Measurements from ENCODE around the gene NUP62. TPM values are rescaled to one million over a fixed set of nuclear protein-coding genes. Genes with fewer than 3 reads are reported as not detected.

The NUP62 gene
- total and polyA plus RNA-seq, 2 of the 4 experiments (the other 2 are of a cell fraction) = 21.3 to 29.7 TPM

DNA sequence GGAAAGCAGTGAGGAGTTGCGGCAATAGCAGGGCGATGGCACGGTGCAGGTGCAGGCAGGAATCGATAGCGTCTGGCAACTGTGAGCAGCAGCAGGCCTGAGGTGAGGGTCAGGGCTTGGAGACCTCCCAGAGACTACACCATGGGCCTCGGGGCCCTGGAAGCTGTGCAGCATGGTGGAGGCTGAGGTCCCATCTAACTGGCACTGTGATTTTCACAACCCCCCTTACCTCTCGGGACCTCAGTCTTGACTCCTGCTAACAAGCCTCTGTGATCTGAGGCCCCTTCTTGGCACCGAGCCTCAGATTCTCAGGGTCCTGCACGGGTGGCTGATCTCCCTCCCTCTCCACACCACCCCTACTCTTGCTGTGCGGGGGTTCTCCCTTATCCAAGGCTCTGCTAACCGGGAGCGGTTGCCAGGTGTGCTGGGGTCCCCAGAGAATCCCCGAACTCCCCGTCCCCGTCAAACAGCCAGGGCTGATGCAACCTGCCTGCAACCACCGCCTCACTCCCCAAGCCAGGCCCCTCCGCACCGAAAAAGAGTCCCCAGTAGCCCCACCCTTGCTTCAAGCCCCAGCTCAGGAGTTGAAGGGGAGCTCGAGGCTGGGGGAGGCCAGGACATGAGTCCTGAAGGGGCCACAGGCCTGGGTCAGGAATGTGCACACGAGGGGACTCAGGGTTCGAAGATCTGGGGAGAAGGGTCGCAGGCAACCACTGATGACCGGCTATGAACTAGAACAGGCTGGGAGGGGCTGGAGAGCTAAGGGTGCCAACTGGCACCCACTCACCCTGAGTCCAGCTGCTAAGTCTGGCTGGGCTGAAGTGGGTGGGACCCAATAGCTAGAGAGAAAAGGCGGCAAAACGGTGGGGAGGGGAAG, 5.1 kb downstream of the NUP62 start:
- no peak overlapping the region for H2AK5ac ChIP-seq (ENCODE audit: low read depth, low read length)
- H4K20me1 ChIP-seq (ENCODE audit: insufficient read depth, low read length) = peaks cover 47% of the 10 kb centered on the region
- no peak overlapping the region for H2BK5ac ChIP-seq (ENCODE audit: low read depth, low read length, poor library complexity, severe bottlenecking)
- peaks cover 20% of the 10 kb centered on the region for H3K9me1 ChIP-seq (ENCODE audit: insufficient read depth, low read length)
- H3K79me1 ChIP-seq (ENCODE audit: low read depth in 1 of 2, low read length in 2 of 2) = peaks cover 28 to 77% of the 10 kb centered on the region in 2 experiments
- no peak overlapping the region for H3K14ac ChIP-seq (replicated peaks; ENCODE audit: low read depth, low read length)
- H3K4me2 ChIP-seq (ENCODE audit: low read depth, low read length) = no peak overlapping the region
- H2BK15ac ChIP-seq (ENCODE audit: low read depth, low read length) = no peak overlapping the region
- no peaks in the 10 kb centered on the region for H3K27me3 ChIP-seq (ENCODE audit: control insufficient read depth, insufficient read depth, low read length)
- DNase-seq = no peak
- no TSS peak for BruUV-seq (replicated peaks)
- H3K18ac ChIP-seq (ENCODE audit: low read depth, low read length) = no peak overlapping the region
- no peak overlapping the region for H4K5ac ChIP-seq (ENCODE audit: low read depth, low read length)
- no peak for ATAC-seq (ENCODE audit: low read depth)
- ChIA-PET CTCF (no interaction called here), POLR2A (ENCODE audit: unreplicated experiment) (no interaction called here)
- no peaks in the 10 kb centered on the region for H3K9me3 ChIP-seq (ENCODE audit: control insufficient read depth, insufficient read depth, low read length)
- dilution Hi-C loops (cut with HindIII; ENCODE audit: low sequenced_read_pairs, unreplicated experiment) (no loop called here), intact Hi-C loops (cut with micrococcal nuclease) (no loop called here), in situ Hi-C loops (cut with MboI; ENCODE audit: low sequenced_read_pairs) (no loop called here)
- no peak overlapping the region for H2AK9ac ChIP-seq (replicated peaks; ENCODE audit: low read depth, low read length, poor library complexity)
- TF ChIP-seq, protein P1, sequence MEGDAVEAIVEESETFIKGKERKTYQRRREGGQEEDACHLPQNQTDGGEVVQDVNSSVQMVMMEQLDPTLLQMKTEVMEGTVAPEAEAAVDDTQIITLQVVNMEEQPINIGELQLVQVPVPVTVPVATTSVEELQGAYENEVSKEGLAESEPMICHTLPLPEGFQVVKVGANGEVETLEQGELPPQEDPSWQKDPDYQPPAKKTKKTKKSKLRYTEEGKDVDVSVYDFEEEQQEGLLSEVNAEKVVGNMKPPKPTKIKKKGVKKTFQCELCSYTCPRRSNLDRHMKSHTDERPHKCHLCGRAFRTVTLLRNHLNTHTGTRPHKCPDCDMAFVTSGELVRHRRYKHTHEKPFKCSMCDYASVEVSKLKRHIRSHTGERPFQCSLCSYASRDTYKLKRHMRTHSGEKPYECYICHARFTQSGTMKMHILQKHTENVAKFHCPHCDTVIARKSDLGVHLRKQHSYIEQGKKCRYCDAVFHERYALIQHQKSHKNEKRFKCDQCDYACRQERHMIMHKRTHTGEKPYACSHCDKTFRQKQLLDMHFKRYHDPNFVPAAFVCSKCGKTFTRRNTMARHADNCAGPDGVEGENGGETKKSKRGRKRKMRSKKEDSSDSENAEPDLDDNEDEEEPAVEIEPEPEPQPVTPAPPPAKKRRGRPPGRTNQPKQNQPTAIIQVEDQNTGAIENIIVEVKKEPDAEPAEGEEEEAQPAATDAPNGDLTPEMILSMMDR (conservative IDR thresholded peaks at IDR 0.05; ENCODE audit: low read depth, low read length) = no peak
- TF ChIP-seq MAZ (IDR thresholded peaks at IDR 0.05; ENCODE audit: borderline replicate concordance, low read depth, low read length) (no peak), RAD21 (IDR thresholded peaks at IDR 0.05; ENCODE audit: low read length) (no peak), MXI1 (IDR thresholded peaks at IDR 0.05; ENCODE audit: borderline replicate concordance, low read depth, low read length) (no peak), RFX5 (IDR thresholded peaks at IDR 0.05; ENCODE audit: low read depth, low read length) (no peak)
- TF ChIP-seq, protein P2, sequence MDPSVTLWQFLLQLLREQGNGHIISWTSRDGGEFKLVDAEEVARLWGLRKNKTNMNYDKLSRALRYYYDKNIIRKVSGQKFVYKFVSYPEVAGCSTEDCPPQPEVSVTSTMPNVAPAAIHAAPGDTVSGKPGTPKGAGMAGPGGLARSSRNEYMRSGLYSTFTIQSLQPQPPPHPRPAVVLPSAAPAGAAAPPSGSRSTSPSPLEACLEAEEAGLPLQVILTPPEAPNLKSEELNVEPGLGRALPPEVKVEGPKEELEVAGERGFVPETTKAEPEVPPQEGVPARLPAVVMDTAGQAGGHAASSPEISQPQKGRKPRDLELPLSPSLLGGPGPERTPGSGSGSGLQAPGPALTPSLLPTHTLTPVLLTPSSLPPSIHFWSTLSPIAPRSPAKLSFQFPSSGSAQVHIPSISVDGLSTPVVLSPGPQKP (IDR thresholded peaks at IDR 0.05; ENCODE audit: borderline replicate concordance, low read depth, low read length) = no peak
- TF ChIP-seq, protein P3, sequence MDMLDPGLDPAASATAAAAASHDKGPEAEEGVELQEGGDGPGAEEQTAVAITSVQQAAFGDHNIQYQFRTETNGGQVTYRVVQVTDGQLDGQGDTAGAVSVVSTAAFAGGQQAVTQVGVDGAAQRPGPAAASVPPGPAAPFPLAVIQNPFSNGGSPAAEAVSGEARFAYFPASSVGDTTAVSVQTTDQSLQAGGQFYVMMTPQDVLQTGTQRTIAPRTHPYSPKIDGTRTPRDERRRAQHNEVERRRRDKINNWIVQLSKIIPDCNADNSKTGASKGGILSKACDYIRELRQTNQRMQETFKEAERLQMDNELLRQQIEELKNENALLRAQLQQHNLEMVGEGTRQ (IDR thresholded peaks at IDR 0.05; ENCODE audit: low read depth, low read length) = no peak
- H4K91ac ChIP-seq (ENCODE audit: insufficient read depth, low read depth, low read length) = no peak overlapping the region
- no peak overlapping the region for H3K27ac ChIP-seq (ENCODE audit: insufficient read depth, low read length)
- no peak overlapping the region for H3K23ac ChIP-seq (ENCODE audit: low read depth, low read length)
- H3K4ac ChIP-seq (ENCODE audit: low read depth, low read length) = no peak overlapping the region; the same call in 1 of the 2 replicates
- no peak overlapping the region for H3K4me3 ChIP-seq (ENCODE audit: insufficient read depth, low read depth, low read length)
- WGBS, 2 experiments (ENCODE audit: extremely low coverage in 2 of 2, insufficient read length in 1 of 2) = 71% methylated on average over 6 of the region's 25 CpGs; no CpG with 5 or more reads in 1 of the 2 experiments
- H4K8ac ChIP-seq (ENCODE audit: low read depth in 2 of 2, low read length in 2 of 2) = no peak overlapping the region
- H2AFZ ChIP-seq (replicated peaks; ENCODE audit: low read length, poor library complexity) = no peak overlapping the region
- peaks cover 17% of the 10 kb centered on the region for H3K4me1 ChIP-seq (ENCODE audit: control insufficient read depth, insufficient read depth, low read length)
- peaks cover 22% of the 10 kb centered on the region for H3K36me3 ChIP-seq (ENCODE audit: control insufficient read depth, insufficient read depth, low read length)
- no peak overlapping the region for H2BK20ac ChIP-seq (ENCODE audit: low read depth, low read length)
- H3K56ac ChIP-seq (ENCODE audit: extremely low read depth, insufficient read depth, low read length) = no peak overlapping the region
- no peak overlapping the region for H3K9ac ChIP-seq (ENCODE audit: low read depth, low read length)
- H2BK120ac ChIP-seq (ENCODE audit: low read depth, low read length) = no peak overlapping the region
